Fibroblast of lung (primary cell): ENCODE measurements around the gene PDE11A. TPM values are rescaled to one million over a fixed set of nuclear protein-coding genes. Genes with fewer than 3 reads are reported as not detected.

Experiments
- DNase-seq, 2 donors: peaks; one replicate each; pipeline versions ENCODE4 v3.0.0 to v3.0.0-alpha.2; 2010; ENCODE audit warnings: low read depth in 2 of 2
- H2AFZ ChIP-seq: 2 replicates; pipeline ENCODE4 v1.5.1; 2012; ENCODE audit warnings: low read length, control low read depth, inconsistent platforms
- H3K27ac ChIP-seq: 2 replicates; pipeline ENCODE4 v1.5.1; 2011; ENCODE audit warnings: low read length, control low read depth; ENCODE audit not compliant: insufficient read depth
- H3K27me3 ChIP-seq: 2 replicates; pipeline ENCODE4 v1.5.1; 2011; ENCODE audit warnings: mild to moderate bottlenecking, low read length; ENCODE audit not compliant: control insufficient read depth, insufficient read depth
- H3K36me3 ChIP-seq: 2 replicates; pipeline ENCODE4 v1.5.1; 2011; ENCODE audit warnings: low read length; ENCODE audit not compliant: control insufficient read depth, insufficient read depth
- H3K4me1 ChIP-seq: 2 replicates; pipeline ENCODE4 v1.5.1; 2011; ENCODE audit warnings: low read length; ENCODE audit not compliant: control insufficient read depth, insufficient read depth; ENCODE audit errors: extremely low read depth
- H3K4me2 ChIP-seq: 2 replicates; pipeline ENCODE4 v1.5.1; 2011; ENCODE audit warnings: low read length, control low read depth; ENCODE audit not compliant: insufficient read depth; ENCODE audit errors: extremely low read depth
- H3K4me3 ChIP-seq, 4 experiments: fragments of 200-600 bp in 1 of 4; sonication (generic) in 1 of 4; replicated peaks in 1 of 4; 2 replicates each; pipeline ENCODE4 v1.5.1; 2011 to 2016; ENCODE audit warnings: low read length in 4 of 4, low read depth in 3 of 4, mild to moderate bottlenecking in 3 of 4, control low read depth in 2 of 4, inconsistent platforms in 1 of 4, mixed read lengths in 1 of 4; ENCODE audit not compliant: insufficient read depth in 1 of 4; ENCODE audit errors: control extremely low read depth in 1 of 4
- H3K79me2 ChIP-seq: 2 replicates; pipeline ENCODE4 v1.5.1; 2012; ENCODE audit warnings: mild to moderate bottlenecking, low read length, inconsistent platforms; ENCODE audit not compliant: control insufficient read depth, insufficient read depth
- H3K9ac ChIP-seq: 2 replicates; pipeline ENCODE4 v1.5.1; 2011; ENCODE audit warnings: mild to moderate bottlenecking, low read length, control low read depth; ENCODE audit not compliant: insufficient read depth
- H3K9me3 ChIP-seq: 2 replicates; pipeline ENCODE4 v1.5.1; 2012; ENCODE audit warnings: low read depth, low read length; ENCODE audit not compliant: control insufficient read depth, insufficient read depth
- H4K20me1 ChIP-seq: 2 replicates; pipeline ENCODE4 v1.5.1; 2011; ENCODE audit warnings: low read length; ENCODE audit not compliant: control insufficient read depth, insufficient read depth; ENCODE audit errors: extremely low read depth
- EZH2 ChIP-seq: IDR thresholded peaks from 2 replicates; pipeline ENCODE4 v1.5.1; 2012; ENCODE audit warnings: low read length, control low read depth, mild to moderate bottlenecking; ENCODE audit errors: missing control alignments
- polyA plus RNA-seq, 2 donors: library from polyadenylated mRNA; depleted of rRNA in 1 of 2; stranded (reverse) in 1 of 2; unstranded in 1 of 2; fragments of >200 nt; gene quantifications; 2 replicates each; pipeline ENCODE4 v1.2.1, GENCODE V29; 2011 to 2012; ENCODE audit warnings: missing spikeins in 1 of 2
- total RNA-seq: library from RNA; depleted of rRNA; stranded (reverse); fragments of >200 nt; gene quantifications from 2 replicates; pipeline ENCODE4 v1.2.1, GENCODE V29; 2014
- TF ChIP-seq, protein P1 (sequence below), 2 donors: IDR thresholded peaks in 1 of 2; conservative IDR thresholded peaks in 1 of 2; 1 replicate in 1 of 2; 2 replicates in 1 of 2; pipeline ENCODE4 v1.5.1; 2011 to 2012; ENCODE audit warnings: low read length in 2 of 2, control low read depth in 1 of 2, inconsistent platforms in 1 of 2, low read depth in 1 of 2, mild to moderate bottlenecking in 1 of 2

The PDE11A gene
- total and polyA plus RNA-seq, 2 donors (not counting 1 experiment from before 2014, with no cell fraction given), result 0.03 to 0.33 TPM

GRCh38 chr2:177669201-177669600 lies 403.4 kb downstream of the PDE11A start:
- H3K27me3 ChIP-seq, result no peaks in the 10 kb centered on the region
- H3K4me3 ChIP-seq, result no peak overlapping the region
- no peak for DNase-seq
- H2AFZ ChIP-seq, result no peak overlapping the region
- no peak overlapping the region for H3K27ac ChIP-seq
- TF ChIP-seq, protein P1, sequence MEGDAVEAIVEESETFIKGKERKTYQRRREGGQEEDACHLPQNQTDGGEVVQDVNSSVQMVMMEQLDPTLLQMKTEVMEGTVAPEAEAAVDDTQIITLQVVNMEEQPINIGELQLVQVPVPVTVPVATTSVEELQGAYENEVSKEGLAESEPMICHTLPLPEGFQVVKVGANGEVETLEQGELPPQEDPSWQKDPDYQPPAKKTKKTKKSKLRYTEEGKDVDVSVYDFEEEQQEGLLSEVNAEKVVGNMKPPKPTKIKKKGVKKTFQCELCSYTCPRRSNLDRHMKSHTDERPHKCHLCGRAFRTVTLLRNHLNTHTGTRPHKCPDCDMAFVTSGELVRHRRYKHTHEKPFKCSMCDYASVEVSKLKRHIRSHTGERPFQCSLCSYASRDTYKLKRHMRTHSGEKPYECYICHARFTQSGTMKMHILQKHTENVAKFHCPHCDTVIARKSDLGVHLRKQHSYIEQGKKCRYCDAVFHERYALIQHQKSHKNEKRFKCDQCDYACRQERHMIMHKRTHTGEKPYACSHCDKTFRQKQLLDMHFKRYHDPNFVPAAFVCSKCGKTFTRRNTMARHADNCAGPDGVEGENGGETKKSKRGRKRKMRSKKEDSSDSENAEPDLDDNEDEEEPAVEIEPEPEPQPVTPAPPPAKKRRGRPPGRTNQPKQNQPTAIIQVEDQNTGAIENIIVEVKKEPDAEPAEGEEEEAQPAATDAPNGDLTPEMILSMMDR (conservative IDR thresholded peaks at IDR 0.05 in 1 of 2, IDR thresholded peaks at IDR 0.05 in 1 of 2; ENCODE audit: low read depth in 1 of 2, low read length in 2 of 2), result no peak
- no peak for TF ChIP-seq EZH2
- H3K9me3 ChIP-seq, result no peaks in the 10 kb centered on the region
- no peak overlapping the region for H3K9ac ChIP-seq
- no peaks in the 10 kb centered on the region for H3K79me2 ChIP-seq
- H3K4me1 ChIP-seq, result no peaks in the 10 kb centered on the region
- no peaks in the 10 kb centered on the region for H4K20me1 ChIP-seq
- H3K4me2 ChIP-seq, result no peak overlapping the region
- no peaks in the 10 kb centered on the region for H3K36me3 ChIP-seq

DNA sequence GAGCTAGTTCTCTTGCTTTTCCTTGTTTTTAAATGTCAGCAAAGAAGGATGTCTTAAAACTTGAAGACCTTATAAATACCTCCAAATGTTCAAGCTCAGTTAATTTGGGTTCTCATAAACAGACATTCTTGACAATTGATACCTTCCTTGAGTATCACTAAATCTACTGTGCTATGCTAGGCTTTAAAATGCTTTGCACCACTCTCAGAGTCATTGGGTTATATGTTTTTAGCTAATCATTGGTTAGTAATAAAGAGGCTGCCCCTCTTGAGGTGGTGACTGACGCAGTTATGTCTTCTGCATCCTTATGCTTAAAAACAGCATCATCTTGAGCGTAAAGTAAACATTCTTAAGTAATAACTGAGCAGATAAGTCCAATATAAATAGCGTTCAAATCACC lies 404.0 kb downstream of the PDE11A start:
- DNase-seq, result no peak
- Histone ChIP-seq H3K27me3 (no peaks in the 10 kb centered on the region), H3K4me2 (no peak overlapping the region)

DNA sequence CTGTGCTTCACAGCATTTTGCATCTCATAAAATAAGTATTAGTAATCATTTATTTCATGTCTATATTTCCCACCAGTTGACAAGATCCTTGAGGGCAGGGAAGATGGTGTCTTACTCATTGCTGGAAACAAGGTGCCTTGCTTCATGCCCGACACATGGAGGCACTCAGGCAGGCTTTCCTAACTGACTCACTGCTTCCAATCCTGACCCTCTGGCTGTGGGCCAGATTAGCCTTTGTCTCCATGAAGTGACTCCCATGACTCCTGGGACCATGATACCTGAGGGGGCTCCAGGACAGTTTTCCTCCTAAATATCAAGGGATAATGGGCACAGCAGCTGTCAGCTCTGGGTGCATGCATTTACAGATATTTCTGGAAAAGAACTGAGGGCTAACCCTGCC lies 405.0 kb downstream of the PDE11A start:
- DNase-seq, result peak in 1 of 2 donors; percentile 5

More for the DNA sequence above, 404.0 kb downstream of the PDE11A start:
- H3K27ac ChIP-seq, result no peak overlapping the region
- no peak overlapping the region for H3K4me3 ChIP-seq
- H3K9ac ChIP-seq, result no peak overlapping the region
- no peaks in the 10 kb centered on the region for H3K36me3 ChIP-seq
- no peaks in the 10 kb centered on the region for H3K4me1 ChIP-seq
- no peak for TF ChIP-seq EZH2
- TF ChIP-seq, protein P1 (conservative IDR thresholded peaks at IDR 0.05 in 1 of 2, IDR thresholded peaks at IDR 0.05 in 1 of 2; ENCODE audit: low read depth in 1 of 2, low read length in 2 of 2), result no peak
- no peak overlapping the region for H2AFZ ChIP-seq
- H3K9me3 ChIP-seq, result no peaks in the 10 kb centered on the region
- H4K20me1 ChIP-seq, result no peaks in the 10 kb centered on the region
- H3K79me2 ChIP-seq, result no peaks in the 10 kb centered on the region

More for the DNA sequence above, 405.0 kb downstream of the PDE11A start:
- H3K4me3 ChIP-seq, result no peak overlapping the region
- no peaks in the 10 kb centered on the region for H3K79me2 ChIP-seq
- no peak overlapping the region for H3K9ac ChIP-seq
- no peaks in the 10 kb centered on the region for H3K27me3 ChIP-seq
- H3K27ac ChIP-seq, result no peak overlapping the region
- H3K9me3 ChIP-seq, result no peaks in the 10 kb centered on the region
- TF ChIP-seq EZH2, result no peak
- TF ChIP-seq, protein P1 (conservative IDR thresholded peaks at IDR 0.05 in 1 of 2, IDR thresholded peaks at IDR 0.05 in 1 of 2; ENCODE audit: low read depth in 1 of 2, low read length in 2 of 2), result no peak
- H3K4me2 ChIP-seq, result no peak overlapping the region
- no peaks in the 10 kb centered on the region for H3K36me3 ChIP-seq
- no peaks in the 10 kb centered on the region for H4K20me1 ChIP-seq
- H3K4me1 ChIP-seq, result no peaks in the 10 kb centered on the region
- no peak overlapping the region for H2AFZ ChIP-seq
